ENCODE measurements around the gene TAF12.

Gene TAF12

GRCh38 chr1:28571911-28572310 is 71.0 kb downstream of the TAF12 start:
- Histone ChIP-seq H3K27ac (replicated peaks) (no peak overlapping the region), H3K4me3 (replicated peaks; ENCODE audit: insufficient read depth, low read length) (no peak overlapping the region), H3K27me3 (ENCODE audit: insufficient read depth, poor library complexity, severe bottlenecking) (no peaks in the 10 kb centered on the region)
- DNase-seq (ENCODE audit: low read depth in 1 of 2, low spot score in 1 of 2), result no peak
- TF ChIP-seq, protein P1, sequence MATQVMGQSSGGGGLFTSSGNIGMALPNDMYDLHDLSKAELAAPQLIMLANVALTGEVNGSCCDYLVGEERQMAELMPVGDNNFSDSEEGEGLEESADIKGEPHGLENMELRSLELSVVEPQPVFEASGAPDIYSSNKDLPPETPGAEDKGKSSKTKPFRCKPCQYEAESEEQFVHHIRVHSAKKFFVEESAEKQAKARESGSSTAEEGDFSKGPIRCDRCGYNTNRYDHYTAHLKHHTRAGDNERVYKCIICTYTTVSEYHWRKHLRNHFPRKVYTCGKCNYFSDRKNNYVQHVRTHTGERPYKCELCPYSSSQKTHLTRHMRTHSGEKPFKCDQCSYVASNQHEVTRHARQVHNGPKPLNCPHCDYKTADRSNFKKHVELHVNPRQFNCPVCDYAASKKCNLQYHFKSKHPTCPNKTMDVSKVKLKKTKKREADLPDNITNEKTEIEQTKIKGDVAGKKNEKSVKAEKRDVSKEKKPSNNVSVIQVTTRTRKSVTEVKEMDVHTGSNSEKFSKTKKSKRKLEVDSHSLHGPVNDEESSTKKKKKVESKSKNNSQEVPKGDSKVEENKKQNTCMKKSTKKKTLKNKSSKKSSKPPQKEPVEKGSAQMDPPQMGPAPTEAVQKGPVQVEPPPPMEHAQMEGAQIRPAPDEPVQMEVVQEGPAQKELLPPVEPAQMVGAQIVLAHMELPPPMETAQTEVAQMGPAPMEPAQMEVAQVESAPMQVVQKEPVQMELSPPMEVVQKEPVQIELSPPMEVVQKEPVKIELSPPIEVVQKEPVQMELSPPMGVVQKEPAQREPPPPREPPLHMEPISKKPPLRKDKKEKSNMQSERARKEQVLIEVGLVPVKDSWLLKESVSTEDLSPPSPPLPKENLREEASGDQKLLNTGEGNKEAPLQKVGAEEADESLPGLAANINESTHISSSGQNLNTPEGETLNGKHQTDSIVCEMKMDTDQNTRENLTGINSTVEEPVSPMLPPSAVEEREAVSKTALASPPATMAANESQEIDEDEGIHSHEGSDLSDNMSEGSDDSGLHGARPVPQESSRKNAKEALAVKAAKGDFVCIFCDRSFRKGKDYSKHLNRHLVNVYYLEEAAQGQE (IDR thresholded peaks at IDR 0.05; ENCODE audit: insufficient replicate concordance, low read depth), result no peak
- TF ChIP-seq POLR2AphosphoS5 (IDR thresholded peaks at IDR 0.05; ENCODE audit: low read depth) (no peak), GABPA (IDR thresholded peaks at IDR 0.05; ENCODE audit: low read depth) (no peak), SPI1 (IDR thresholded peaks at IDR 0.05; ENCODE audit: borderline replicate concordance, low read depth) (no peak), CTCF (IDR thresholded peaks at IDR 0.05; ENCODE audit: insufficient read depth, low read length) (no peak)

DNA sequence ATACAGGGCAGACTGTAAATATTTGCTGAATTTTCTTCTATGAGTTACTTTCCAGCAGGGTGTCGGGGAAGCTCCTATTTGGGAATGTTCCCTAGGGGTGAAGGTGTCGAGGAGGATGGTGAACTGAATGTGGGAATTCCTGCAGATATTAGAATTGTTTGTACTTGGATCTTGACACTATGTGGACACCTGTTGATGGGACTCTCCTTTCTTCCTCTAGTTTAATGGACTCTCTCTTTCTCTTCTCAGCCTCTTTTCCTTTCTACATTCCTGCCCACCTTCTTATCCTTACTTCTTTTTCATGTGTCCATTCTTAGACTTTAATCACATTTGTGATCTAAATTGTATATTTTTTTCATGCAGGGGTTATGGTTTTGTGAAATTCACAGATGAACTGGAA is 75.9 kb downstream of the TAF12 start:
- H3K27ac ChIP-seq (replicated peaks), result no peak overlapping the region
- DNase-seq (ENCODE audit: low read depth in 1 of 2, low spot score in 1 of 2), result no peak
- H3K27me3 ChIP-seq (ENCODE audit: insufficient read depth, poor library complexity, severe bottlenecking), result no peaks in the 10 kb centered on the region
- no peak overlapping the region for H3K4me3 ChIP-seq (replicated peaks; ENCODE audit: insufficient read depth, low read length)
- TF ChIP-seq GABPA (IDR thresholded peaks at IDR 0.05; ENCODE audit: low read depth), result no peak

- Histone ChIP-seq H3K27me3 (ENCODE audit: insufficient read depth, poor library complexity, severe bottlenecking) (no peaks in the 10 kb centered on the region), H3K27ac (replicated peaks) (no peak overlapping the region), H3K4me3 (replicated peaks; ENCODE audit: insufficient read depth, low read length) (no peak overlapping the region)
- no peak for DNase-seq (ENCODE audit: low read depth in 1 of 2, low spot score in 1 of 2)
- TF ChIP-seq SPI1 (IDR thresholded peaks at IDR 0.05; ENCODE audit: borderline replicate concordance, low read depth) (no peak), POLR2AphosphoS5 (IDR thresholded peaks at IDR 0.05; ENCODE audit: low read depth) (no peak), CTCF (IDR thresholded peaks at IDR 0.05; ENCODE audit: insufficient read depth, low read length) (no peak), GABPA (IDR thresholded peaks at IDR 0.05; ENCODE audit: low read depth) (no peak)
- TF ChIP-seq, protein P1 (IDR thresholded peaks at IDR 0.05; ENCODE audit: insufficient replicate concordance, low read depth), result no peak
Observed at GRCh38 chr1:28565726-28566125, 77.1 kb downstream of the TAF12 start.

DNA sequence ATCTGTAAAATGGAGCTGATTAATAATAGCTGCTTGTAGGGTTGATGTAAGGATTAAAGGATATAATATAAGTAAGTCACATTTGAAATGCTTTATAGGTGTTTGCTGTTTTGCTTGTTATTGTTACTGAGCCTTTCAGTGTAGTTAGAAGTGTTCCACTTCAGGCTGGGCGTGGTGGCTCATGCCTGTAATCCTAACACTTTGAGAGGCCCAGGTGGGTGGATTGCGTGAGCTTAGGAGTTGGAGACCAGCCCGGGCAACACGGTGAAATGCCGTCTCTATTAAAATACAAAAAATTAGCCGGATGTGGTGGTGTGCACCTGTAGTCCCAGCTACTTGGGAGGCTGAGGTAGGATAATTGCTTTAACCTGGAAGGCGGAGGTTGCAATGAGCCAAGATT is 77.8 kb downstream of the TAF12 start:
- Histone ChIP-seq H3K4me3 (replicated peaks; ENCODE audit: insufficient read depth, low read length) (no peak overlapping the region), H3K27me3 (ENCODE audit: insufficient read depth, poor library complexity, severe bottlenecking) (no peaks in the 10 kb centered on the region), H3K27ac (replicated peaks) (no peak overlapping the region)
- DNase-seq (ENCODE audit: low read depth in 1 of 2, low spot score in 1 of 2), result no peak
- TF ChIP-seq GABPA (IDR thresholded peaks at IDR 0.05; ENCODE audit: low read depth), result no peak
- TF ChIP-seq CTCF (IDR thresholded peaks at IDR 0.05; ENCODE audit: insufficient read depth, low read length), result no peak
- TF ChIP-seq SPI1 (IDR thresholded peaks at IDR 0.05; ENCODE audit: borderline replicate concordance, low read depth), result no peak
- TF ChIP-seq, protein P1 (IDR thresholded peaks at IDR 0.05; ENCODE audit: insufficient replicate concordance, low read depth), result no peak
- TF ChIP-seq POLR2AphosphoS5 (IDR thresholded peaks at IDR 0.05; ENCODE audit: low read depth), result no peak
